AG08395 (cell line): ENCODE data around the gene NFX1.

Experiments
- DNase-seq: peaks from one replicate; pipeline ENCODE4 v3.0.0; 2012; ENCODE audit warnings: mixed read lengths, low spot score

The NFX1 gene

GRCh38 chr9:33290247-33291030, at the start of gene NFX1:
NFX1 (plus strand) TSS chr9:33290516; CDS start chr9:33290573, 57 bp downstream.
- peak; percentile 98 for DNase-seq

GRCh38 chr9:33241298-33241697, 49.0 kb upstream of the NFX1 start:
- DNase-seq = no peak

- no peak for DNase-seq
Measured at GRCh38 chr9:33242609-33243134, 47.6 kb upstream of the NFX1 start.

- DNase-seq = no peak
Measured at GRCh38 chr9:33244137-33244784, 46.1 kb upstream of the NFX1 start.

- DNase-seq = no peak
Measured at GRCh38 chr9:33245341-33245740, 45.0 kb upstream of the NFX1 start.

GRCh38 chr9:33246269-33246860, 44.0 kb upstream of the NFX1 start:
- DNase-seq = no peak

- no peak for DNase-seq
Measured at GRCh38 chr9:33248606-33249005, 41.7 kb upstream of the NFX1 start.

GRCh38 chr9:33249087-33249658, 41.1 kb upstream of the NFX1 start:
- DNase-seq = no peak

- no peak for DNase-seq
Measured at GRCh38 chr9:33249983-33250382, 40.3 kb upstream of the NFX1 start.

GRCh38 chr9:33250458-33250995, 39.8 kb upstream of the NFX1 start:
- peak; percentile 89 for DNase-seq

GRCh38 chr9:33254211-33254610, 36.1 kb upstream of the NFX1 start:
- DNase-seq = no peak

- DNase-seq = no peak
Measured at GRCh38 chr9:33255014-33255413, 35.3 kb upstream of the NFX1 start.

- DNase-seq = no peak
Measured at GRCh38 chr9:33255471-33255870, 34.8 kb upstream of the NFX1 start.

GRCh38 chr9:33256236-33256635, 34.1 kb upstream of the NFX1 start:
- DNase-seq = no peak

GRCh38 chr9:33257276-33257675, 33.0 kb upstream of the NFX1 start:
- no peak for DNase-seq

GRCh38 chr9:33260372-33260771, 29.9 kb upstream of the NFX1 start:
- DNase-seq = no peak

- peak; percentile 25 for DNase-seq
Measured at GRCh38 chr9:33263131-33264002, 26.9 kb upstream of the NFX1 start.

- DNase-seq = peak; percentile 12
Measured at GRCh38 chr9:33264003-33264472, 26.3 kb upstream of the NFX1 start.

GRCh38 chr9:33264473-33265177, 25.7 kb upstream of the NFX1 start, which contains the start of the genes BAG1 and CHMP5:
BAG1 (minus strand) TSS chr9:33264708.
CHMP5 (plus strand) TSS chr9:33265049; CDS start chr9:33265079, 30 bp downstream.
- DNase-seq = peak; percentile 99

GRCh38 chr9:33265211-33265865, 25.0 kb upstream of the NFX1 start:
- no peak for DNase-seq
